Left lobe of liver (tissue), 2 donors: ENCODE data around the gene ULBP3. TPM values are rescaled to one million over a fixed set of nuclear protein-coding genes. Genes with fewer than 3 reads are reported as not detected.
"Not testable (repeated sequence)": the region's sequence is repeated elsewhere in the genome, so short reads cannot be mapped to it uniquely, and the experiment has no call there.

Source experiments
- ATAC-seq: fragments of 200-7000 bp; cut with Tn5 transposase; one replicate; pipeline ENCODE4 v1.9.1; 2020; ENCODE audit warnings: mild to moderate bottlenecking, moderate library complexity
- DNase-seq: peaks from one replicate; pipeline ENCODE4 v3.0.0-alpha.2; 2020; ENCODE audit warnings: low spot score
- total RNA-seq: library from RNA; stranded (reverse); gene quantifications from one replicate; pipeline ENCODE4 v1.2.1, GENCODE V29; 2021
- donor health status: DM: no; HTN: no; CAD: no; lungs with moderate emphysema.
- donor health status: DM: no; HTN: yes; CAD: no.

ULBP3 gene
- total RNA-seq, 1 donor from 2014 or later: 0.35 TPM

- ATAC-seq (no peak), DNase-seq (no peak)
Observed at GRCh38 chr6:150043501-150044412, 25.2 kb downstream of the ULBP3 start.

DNA sequence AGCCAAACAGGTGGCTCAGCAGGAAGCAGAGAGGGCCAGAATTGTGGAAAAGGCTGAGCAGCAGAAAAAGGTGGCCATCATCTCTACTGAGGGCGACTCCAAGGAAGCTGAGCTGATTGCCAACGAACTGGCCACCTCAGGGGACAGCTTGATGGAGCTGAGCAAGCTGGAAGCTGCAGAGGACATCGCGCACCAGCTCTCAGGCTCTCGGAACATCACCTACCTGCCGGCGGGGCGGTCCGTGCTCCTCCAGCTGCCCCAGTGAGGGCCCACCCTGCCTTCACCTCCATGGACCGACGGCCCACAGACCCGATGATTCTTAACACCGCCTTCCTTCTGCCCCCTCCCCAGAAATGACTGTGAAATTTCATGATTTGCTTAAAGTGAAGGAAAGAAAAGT is 25.8 kb downstream of the ULBP3 start:
- ATAC-seq (no peak), DNase-seq (no peak)

DNA sequence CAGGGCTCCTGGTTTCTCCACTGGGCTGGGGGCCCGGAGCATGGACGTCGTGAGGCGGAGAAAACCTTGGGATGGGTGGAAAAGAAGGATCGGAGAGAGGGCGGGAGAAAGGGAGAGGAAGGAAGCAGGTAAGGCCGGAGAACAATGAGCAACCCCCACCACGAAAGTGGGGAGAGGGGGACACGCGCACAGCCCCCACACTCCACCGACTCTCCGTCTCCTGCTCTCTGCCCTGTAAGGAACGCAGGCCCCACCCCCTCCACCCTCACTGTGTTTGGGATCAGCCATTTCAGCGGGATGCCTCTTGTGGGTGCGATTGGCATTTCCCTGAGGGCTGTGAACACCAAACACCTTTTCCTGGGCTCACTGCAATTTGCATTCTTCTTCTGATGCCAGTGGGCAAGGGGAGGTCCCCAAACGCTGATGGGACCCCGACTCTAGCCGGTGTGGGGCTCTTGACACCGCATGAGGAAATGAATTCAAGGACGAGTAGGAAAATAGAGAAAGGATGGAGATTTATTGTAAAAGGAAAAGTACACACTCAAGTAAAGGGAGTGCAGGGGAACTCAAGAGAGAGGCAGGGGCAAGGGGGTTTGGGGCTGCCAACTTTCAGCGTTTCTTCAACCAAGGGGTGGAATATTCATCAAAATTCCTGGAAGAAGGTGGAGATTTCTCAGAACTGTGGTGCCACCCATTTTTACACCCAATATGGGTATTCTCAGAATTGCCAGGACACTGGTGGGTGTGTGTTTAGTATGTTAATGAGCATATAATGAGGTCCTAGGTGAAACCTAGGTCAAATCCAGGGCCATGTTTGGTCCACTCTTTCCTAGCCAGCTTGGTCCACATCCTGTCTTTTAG is 30.5 kb downstream of the ULBP3 start:
- peak; percentile 28 for ATAC-seq
- DNase-seq: no peak

- DNase-seq: no peak
- ATAC-seq: peak; percentile 16
Observed at GRCh38 chr6:150037526-150038201, 31.3 kb downstream of the ULBP3 start.

DNA sequence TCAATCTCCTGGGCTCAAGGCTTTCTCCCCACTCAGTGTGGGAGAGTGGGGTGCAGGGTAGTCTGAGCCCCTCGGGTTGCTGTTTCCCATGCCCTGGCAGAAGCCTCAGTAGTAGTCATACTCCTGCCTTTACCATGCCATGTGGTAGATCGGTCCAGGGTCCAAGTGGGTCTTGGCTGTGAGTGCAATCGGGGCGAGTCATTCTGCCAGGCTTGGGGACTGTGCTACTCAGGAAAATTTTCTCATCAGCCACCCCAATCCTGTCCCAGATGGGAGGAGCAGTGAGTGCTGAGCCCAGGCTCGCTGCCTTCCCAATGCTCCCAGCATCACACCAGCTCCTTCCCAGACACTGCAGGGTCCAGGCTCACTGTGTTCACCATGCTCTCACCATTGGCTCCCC is 32.8 kb downstream of the ULBP3 start:
- no peak for ATAC-seq
- DNase-seq: no peak

DNA sequence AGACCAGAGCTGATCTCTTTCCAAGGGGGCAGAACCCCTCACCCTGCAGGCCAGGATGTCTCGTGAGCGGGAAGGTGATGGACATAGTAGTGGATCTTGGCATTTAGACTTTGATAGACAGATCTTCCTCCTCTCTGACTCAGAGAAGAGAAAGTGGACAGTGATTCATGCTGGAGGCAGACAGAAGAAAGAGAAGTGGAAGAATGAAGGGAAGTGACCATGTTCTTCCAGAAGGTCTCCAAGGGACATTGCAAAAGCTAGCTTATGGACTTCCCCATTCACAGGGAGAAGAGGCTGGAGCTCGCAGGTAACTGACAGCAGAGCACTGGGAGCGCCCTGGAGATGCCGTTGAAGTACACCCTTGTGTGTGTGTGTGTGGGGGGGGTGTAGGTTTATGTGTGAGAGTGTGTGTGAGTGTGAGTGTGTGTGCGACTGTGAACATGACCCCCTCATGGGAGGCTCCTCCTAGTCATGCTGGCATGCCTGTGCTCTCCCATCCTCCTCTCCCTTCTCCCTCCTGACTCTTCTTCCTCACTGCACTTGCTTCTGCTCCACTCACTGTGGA is 35.6 kb downstream of the ULBP3 start:
- DNase-seq (no peak), ATAC-seq (no peak)

DNA sequence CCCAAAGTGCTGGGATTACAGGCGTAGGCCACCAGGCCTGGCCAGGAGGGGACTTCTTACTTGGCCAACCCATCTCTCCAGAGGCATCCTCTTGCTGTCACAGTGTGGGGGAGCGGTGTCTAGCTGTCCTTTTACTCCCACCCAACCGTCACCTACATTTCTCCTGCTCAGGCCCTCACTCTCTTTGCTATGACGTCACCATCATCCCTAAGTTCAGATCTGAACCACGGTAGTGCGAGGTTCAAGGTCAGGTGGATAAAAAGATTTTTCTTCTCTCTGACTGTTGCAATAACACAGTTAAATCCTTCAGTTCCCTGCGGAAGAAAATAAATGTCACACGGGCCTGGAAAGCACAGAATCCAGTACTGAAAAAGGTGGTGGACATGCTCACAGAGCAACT is 36.3 kb downstream of the ULBP3 start:
- DNase-seq (no peak), ATAC-seq (no peak)

DNA sequence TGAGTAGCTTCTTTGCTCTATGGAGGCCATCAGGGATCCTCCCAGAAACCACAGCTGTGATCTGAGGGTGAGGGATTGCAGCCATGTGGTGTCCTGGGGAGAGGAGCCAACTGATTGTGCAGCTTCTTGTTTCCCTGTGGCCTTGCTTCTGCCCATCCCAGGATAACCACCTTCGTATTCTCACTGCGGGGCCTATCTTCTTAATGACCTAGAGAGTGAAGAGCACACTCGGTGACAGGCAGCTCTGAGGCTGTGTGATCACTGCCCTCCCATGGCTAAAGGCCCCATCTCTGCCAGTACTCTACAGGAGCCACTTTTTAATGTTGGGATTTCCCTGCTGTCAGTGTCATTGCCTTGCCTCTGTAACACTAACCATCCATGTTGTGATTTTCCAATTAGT is 38.3 kb downstream of the ULBP3 start:
- ATAC-seq (no peak), DNase-seq (no peak)

GRCh38 chr6:150029749-150030148 is 39.2 kb downstream of the ULBP3 start:
- DNase-seq (no peak), ATAC-seq (no peak)

DNA sequence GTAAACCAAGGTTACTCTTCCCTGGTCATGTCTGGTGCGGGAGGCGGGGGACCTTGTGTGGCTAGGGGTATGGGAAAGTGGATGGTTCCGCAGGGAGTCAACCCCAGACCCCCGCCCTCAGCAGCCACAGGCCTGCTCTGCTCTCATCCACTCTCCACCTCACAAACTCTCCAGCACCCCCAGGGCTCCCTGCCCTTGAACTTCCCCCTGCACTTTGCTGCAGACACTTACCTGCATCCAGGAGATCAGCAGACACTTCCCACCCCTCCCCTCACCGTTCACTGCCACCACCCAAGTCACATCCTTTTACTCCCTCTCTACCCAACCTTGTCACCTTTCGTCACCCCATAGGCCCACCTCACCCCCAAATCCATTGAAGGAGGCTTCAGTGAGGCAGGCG is 39.6 kb downstream of the ULBP3 start:
- DNase-seq (no peak), ATAC-seq (no peak)

- DNase-seq (no peak), ATAC-seq (no peak)
Observed at GRCh38 chr6:150028799-150029198, 40.1 kb downstream of the ULBP3 start.

DNA sequence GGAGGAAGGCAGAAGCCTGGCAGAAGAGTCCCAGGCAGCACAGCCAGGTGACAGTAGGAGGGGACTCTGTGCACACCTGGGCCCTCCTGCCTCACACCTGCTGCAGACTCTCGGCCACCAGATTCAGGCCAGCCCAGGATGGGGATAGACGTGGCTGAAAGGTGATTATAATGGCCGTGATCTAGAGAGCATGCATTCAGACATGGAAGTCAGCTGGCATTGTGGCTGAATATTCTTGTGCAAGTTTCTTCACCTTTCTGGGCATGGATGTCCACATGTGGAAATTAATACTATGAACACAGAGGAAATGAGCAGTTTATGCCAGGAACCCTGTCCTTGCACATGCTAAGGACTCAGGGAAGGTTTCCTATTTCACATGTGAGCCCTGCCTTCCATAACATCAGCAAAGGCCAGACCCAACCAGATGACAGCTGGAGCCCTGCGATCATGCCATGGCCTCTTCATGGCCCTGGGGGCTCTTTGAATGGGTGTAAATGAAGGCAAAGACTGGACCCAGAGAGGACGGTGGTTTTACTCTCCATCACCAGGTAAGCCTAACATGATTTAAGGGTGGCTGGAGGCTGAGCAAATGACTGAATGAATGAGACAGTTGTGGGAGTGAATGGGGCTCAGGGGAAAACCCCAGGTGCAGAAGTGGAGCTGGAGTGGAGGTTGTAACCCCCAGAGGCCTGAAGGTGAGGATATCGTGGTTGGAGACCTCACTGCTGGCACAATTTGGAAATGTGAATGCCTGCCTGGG is 40.9 kb downstream of the ULBP3 start:
- no peak for DNase-seq
- no peak for ATAC-seq

DNA sequence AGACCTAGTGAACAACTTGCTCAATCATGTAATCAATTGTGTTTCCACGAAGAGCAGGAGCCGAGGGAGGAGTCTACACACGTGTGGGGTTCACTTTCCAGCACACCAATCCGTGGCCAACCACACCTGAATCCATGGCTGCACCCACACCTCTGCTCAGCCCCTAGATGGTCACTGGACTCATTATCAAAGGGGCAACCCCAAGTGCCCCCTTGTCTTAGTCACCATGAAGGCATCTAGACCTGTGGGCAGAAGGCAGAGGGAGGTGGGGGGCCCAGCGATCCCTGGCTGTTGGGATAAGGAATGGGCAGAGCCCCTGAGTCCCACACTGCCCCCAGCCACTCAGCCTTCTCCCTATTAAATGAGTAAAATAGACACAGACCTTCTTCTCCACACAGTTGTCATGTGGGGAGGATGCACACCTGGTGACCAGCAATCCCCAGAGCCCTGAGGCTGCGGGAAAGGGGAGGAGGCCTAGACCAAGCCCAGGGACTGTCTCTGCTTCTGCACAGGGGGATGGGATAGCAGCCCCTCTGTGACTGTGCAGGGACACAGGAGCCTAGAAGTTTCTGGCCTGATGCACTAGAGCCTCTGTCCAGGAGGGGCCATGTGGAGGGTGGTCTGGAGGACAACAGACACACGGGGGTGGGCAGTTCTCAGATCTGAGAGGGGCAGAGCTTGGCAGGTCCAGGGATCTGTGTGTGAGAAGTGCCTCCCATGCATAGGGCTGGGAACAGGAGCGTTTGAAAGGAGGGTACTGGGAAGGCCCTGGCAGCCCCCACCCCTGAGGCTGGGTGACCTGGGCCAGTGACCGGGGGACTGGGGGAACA is 41.7 kb downstream of the ULBP3 start:
- ATAC-seq: no peak
- DNase-seq: no peak

GRCh38 chr6:150025201-150025917 is 43.6 kb downstream of the ULBP3 start, which contains the start of gene RAET1L:
TSS of gene RAET1L (minus strand) at chr6:150025532. CDS start at chr6:150025471, 61 bp downstream.
- ATAC-seq (peak; percentile 41), DNase-seq (no peak)

DNA sequence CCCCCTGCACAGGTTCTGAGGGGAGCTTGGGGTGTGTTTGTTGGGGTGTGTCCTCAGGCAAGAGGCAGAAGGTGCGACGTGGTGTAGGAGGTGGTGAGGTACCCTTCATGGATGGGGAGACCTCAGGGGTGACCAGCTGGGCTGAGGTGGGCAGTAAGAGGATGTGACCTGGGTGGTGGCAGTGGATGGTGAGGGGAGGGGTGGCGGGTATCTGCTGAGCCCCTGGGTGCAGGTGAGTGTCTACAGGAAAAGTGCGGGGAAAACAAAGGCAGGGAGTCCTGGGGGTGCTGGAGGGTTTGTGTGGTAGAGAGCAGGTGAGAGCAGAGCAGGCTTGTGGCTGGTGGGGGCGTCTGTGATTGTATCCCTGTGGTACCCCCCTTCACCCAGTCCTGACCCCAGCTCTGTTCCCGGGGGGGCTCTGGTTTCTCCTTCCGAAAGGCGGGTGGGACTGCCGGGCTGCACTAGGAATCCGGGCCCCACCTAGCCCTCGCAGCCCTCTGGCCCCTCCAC is 44.2 kb downstream of the ULBP3 start:
- DNase-seq (no peak), ATAC-seq (no peak)

GRCh38 chr6:150024021-150024420 is 44.9 kb downstream of the ULBP3 start:
- not testable (repeated sequence) for ATAC-seq, DNase-seq

GRCh38 chr6:150021870-150022269 is 47.1 kb downstream of the ULBP3 start:
- not testable (repeated sequence) for ATAC-seq

DNA sequence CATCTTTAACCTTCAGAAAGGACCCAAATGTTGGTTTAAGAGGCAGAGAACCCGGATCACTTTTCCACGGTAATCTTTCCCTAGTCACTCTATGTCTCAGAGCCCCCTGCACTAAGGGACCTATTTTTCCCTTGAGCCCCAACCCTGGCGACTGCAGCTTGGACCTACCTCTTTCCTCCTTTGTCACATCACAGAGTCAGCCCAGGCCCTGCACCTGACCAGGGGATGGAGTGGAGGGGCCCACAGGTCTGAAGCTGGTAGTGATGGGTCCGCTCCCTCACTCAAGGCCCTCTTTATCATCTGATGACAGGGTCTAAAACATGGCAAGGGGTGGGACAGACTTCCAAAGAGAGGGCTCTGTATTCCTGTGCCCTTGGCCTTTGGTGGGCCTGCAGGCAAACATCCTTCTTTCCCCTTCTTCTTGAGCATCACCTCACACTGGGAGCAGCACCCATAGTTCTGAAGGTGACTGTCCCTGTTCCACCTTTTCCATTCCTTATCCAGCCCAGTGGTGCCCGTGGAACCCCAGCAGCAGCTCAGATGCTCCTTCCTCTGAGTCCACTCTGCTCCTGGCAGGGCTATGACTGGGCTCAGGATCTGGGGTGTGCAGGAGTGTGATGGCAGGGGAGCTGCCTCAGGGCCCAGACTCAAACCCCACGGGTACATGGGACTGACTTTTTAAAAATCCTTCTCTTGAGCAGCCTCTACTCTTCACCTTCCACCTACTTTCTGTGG is 49.9 kb downstream of the ULBP3 start:
- ATAC-seq: no peak
- DNase-seq: no peak

More at GRCh38 chr6:150021870-150022269, 47.1 kb downstream of the ULBP3 start:
- not testable (repeated sequence) for DNase-seq
